ENCODE results near the gene KDM8. TPM values are rescaled to one million over a fixed set of nuclear protein-coding genes. Genes with fewer than 3 reads are reported as not detected.

Gene KDM8
- polyA plus RNA-seq, 1 experiment, result 2.5 TPM

- Histone ChIP-seq H3K4me3 (ENCODE audit: low read depth, low read length) (no peak overlapping the region), H3K27ac (ENCODE audit: low read depth, low read length) (no peak overlapping the region), H3K9me3 (ENCODE audit: control insufficient read depth, insufficient read depth, low read length) (peaks cover 6% of the 10 kb centered on the region), H3K27me3 (ENCODE audit: control insufficient read depth, insufficient read depth, low read length) (no peaks in the 10 kb centered on the region)
- CTCF ChIA-PET, result interaction anchor here (1.9 to 2.0 kb wide), 2 partner anchors 9 to 15 kb away, joined by 7 read pairs; no protein-coding TSS in a partner anchor
- no peak for TF ChIP-seq CTCF (IDR thresholded peaks at IDR 0.05; ENCODE audit: low read depth, low read length)
- POLR2A ChIA-PET, result no interaction called here
- no peak for DNase-seq (ENCODE audit: low read depth, low spot score)
Observed at GRCh38 chr16:27164352-27164751, 39.0 kb upstream of the KDM8 start.

GRCh38 chr16:27165576-27165975 is 37.8 kb upstream of the KDM8 start:
- H3K9me3 ChIP-seq (ENCODE audit: control insufficient read depth, insufficient read depth, low read length), result peaks cover 6% of the 10 kb centered on the region
- CTCF ChIA-PET, result interaction anchor here (1.9 to 2.0 kb wide), 2 partner anchors 10 to 14 kb away, joined by 7 read pairs; no protein-coding TSS in a partner anchor
- no peak overlapping the region for H3K4me3 ChIP-seq (ENCODE audit: low read depth, low read length)
- no peak overlapping the region for H3K27ac ChIP-seq (ENCODE audit: low read depth, low read length)
- H3K27me3 ChIP-seq (ENCODE audit: control insufficient read depth, insufficient read depth, low read length), result no peaks in the 10 kb centered on the region
- POLR2A ChIA-PET, result no interaction called here
- no peak for TF ChIP-seq CTCF (IDR thresholded peaks at IDR 0.05; ENCODE audit: low read depth, low read length)
- DNase-seq (ENCODE audit: low read depth, low spot score), result no peak

GRCh38 chr16:27168790-27169189 is 34.5 kb upstream of the KDM8 start:
- DNase-seq (ENCODE audit: low read depth, low spot score), result no peak
- ChIA-PET CTCF (interaction anchor here (0.6 to 4.3 kb wide), 6 partner anchors 10 to 1327 kb away, joined by 3 to 27 read pairs (median 4); no protein-coding TSS in a partner anchor), POLR2A (interaction anchor here (0.9 kb wide), 1 partner anchor 199 kb away, joined by 3 read pairs; no protein-coding TSS in a partner anchor)
- Histone ChIP-seq H3K27ac (ENCODE audit: low read depth, low read length) (no peak overlapping the region), H3K4me3 (ENCODE audit: low read depth, low read length) (no peak overlapping the region), H3K9me3 (ENCODE audit: control insufficient read depth, insufficient read depth, low read length) (peaks cover 3% of the 10 kb centered on the region; the same call in 1 of the 2 replicates), H3K27me3 (ENCODE audit: control insufficient read depth, insufficient read depth, low read length) (no peaks in the 10 kb centered on the region)
- no peak for TF ChIP-seq CTCF (IDR thresholded peaks at IDR 0.05; ENCODE audit: low read depth, low read length)

- POLR2A ChIA-PET, result interaction anchor here (0.5 to 0.9 kb wide), 2 partner anchors 12 to 198 kb away, joined by 3 read pairs; no protein-coding TSS in a partner anchor
- H3K27ac ChIP-seq (ENCODE audit: low read depth, low read length), result no peak overlapping the region
- CTCF ChIA-PET, result interaction anchor here (0.6 to 4.3 kb wide), 8 partner anchors 9 to 1328 kb away, joined by 3 to 27 read pairs (median 4); no protein-coding TSS in a partner anchor
- no peaks in the 10 kb centered on the region; the same call in 1 of the 2 replicates for H3K9me3 ChIP-seq (ENCODE audit: control insufficient read depth, insufficient read depth, low read length)
- peak; percentile 33 for TF ChIP-seq CTCF (IDR thresholded peaks at IDR 0.05; ENCODE audit: low read depth, low read length)
- DNase-seq (ENCODE audit: low read depth, low spot score), result peak; percentile 53
- no peak overlapping the region for H3K4me3 ChIP-seq (ENCODE audit: low read depth, low read length)
- no peaks in the 10 kb centered on the region for H3K27me3 ChIP-seq (ENCODE audit: control insufficient read depth, insufficient read depth, low read length)
Observed at GRCh38 chr16:27169511-27170071, 33.7 kb upstream of the KDM8 start.

GRCh38 chr16:27171584-27171983 is 31.7 kb upstream of the KDM8 start:
- TF ChIP-seq CTCF (IDR thresholded peaks at IDR 0.05; ENCODE audit: low read depth, low read length), result no peak
- H3K27ac ChIP-seq (ENCODE audit: low read depth, low read length), result no peak overlapping the region
- POLR2A ChIA-PET, result interaction anchor here (0.7 kb wide), 1 partner anchor 137 kb away, joined by 3 read pairs; no protein-coding TSS in a partner anchor
- no peaks in the 10 kb centered on the region; the same call in 1 of the 2 replicates for H3K9me3 ChIP-seq (ENCODE audit: control insufficient read depth, insufficient read depth, low read length)
- H3K4me3 ChIP-seq (ENCODE audit: low read depth, low read length), result no peak overlapping the region
- DNase-seq (ENCODE audit: low read depth, low spot score), result no peak
- no peaks in the 10 kb centered on the region for H3K27me3 ChIP-seq (ENCODE audit: control insufficient read depth, insufficient read depth, low read length)
- CTCF ChIA-PET, result interaction anchor here (0.7 to 4.3 kb wide), 4 partner anchors 7 to 102 kb away, joined by 4 to 27 read pairs (median 14); no protein-coding TSS in a partner anchor
